Peyer's patch (tissue), 4 donors: ENCODE results near the gene HSPB2.

ENCODE experiments used
- CTCF ChIP-seq, 6 experiments: fragments of 450-650 bp in 4 of 6; fragments of 200-600 bp in 2 of 6; sonication (generic) in 1 of 6; IDR thresholded peaks; one replicate each; pipeline ENCODE4 v1.5.1; 2017 to 2019; ENCODE audit warnings: antibody characterized with exemption in 6 of 6, mild to moderate bottlenecking in 3 of 6, moderate library complexity in 1 of 6
- POLR2A ChIP-seq, 2 donors: fragments of 450-650 bp; IDR thresholded peaks; one replicate each; pipeline ENCODE4 v1.5.1; 2017; ENCODE audit warnings: antibody characterized with exemption in 2 of 2, mild to moderate bottlenecking in 2 of 2, moderate library complexity in 2 of 2

- no peak for TF ChIP-seq POLR2A (IDR thresholded peaks at IDR 0.05)
- no peak for TF ChIP-seq CTCF (IDR thresholded peaks at IDR 0.05)
Observed at GRCh38 chr11:111911563-111912401, 752 bp upstream of the HSPB2 start, which contains the start of gene CRYAB.
